ENCODE data around the gene MOB1B. TPM values are rescaled to one million over a fixed set of nuclear protein-coding genes. Genes with fewer than 3 reads are reported as not detected.
"Not testable (repeated sequence)": the region's sequence is repeated elsewhere in the genome, so short reads cannot be mapped to it uniquely, and the experiment has no call there.

Gene MOB1B
- total RNA-seq, 1 donor from 2014 or later = 32.2 TPM

- DNase-seq (ENCODE audit: low read depth) = no peak
These were observed 106.0 kb downstream of the MOB1B start for GRCh38 chr4:71008196-71008595.

DNA sequence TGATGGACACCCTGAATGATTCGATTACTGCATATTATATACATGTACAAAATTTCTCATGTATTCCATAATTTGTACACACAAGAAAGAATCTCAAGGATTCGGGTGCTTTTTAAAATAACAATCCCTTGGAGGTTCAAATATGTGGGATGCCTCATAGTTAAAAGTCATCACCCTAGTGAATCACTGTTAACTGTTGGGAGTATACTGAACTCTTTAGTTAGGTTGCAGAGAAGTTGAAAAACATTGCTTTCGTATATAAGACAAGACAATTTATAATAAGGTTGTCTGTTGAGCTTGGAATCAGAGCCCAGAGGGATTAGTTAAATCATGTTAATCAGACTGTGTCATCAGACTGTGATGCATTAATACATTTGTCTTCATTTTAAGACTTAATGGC, 106.9 kb downstream of the MOB1B start:
- no peak for DNase-seq (ENCODE audit: low read depth)

DNA sequence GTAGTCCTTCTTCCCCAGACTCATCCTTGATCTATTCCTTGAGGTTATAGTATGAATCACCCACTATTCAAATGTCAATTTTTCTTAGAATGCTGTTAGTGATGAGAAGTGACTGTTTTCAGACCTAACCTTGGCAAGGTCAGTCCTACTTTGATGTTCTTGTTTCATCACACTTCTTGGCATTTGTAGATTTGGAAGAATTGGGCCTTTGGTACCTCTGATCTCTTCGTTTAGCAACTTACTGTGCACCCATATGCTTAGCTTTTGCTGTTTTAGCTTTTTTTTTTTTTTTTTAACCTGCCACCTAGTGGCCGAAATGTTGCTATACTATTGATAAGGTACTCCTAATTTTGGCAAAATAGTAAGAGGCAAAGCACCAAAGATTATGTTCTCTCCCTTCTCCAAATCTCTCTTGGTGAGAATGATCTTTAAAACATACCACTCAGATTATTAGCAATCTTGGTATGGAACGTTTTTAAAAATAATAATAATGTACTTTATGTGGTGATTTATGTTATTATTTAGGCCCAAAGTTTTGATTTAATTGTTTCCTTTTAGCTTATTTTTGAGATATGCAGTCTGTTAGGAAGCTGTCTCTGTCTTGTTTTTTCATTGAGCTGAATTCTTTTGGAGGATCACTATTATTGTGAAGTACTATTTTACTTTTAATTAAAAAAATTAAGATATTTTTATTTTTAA, 107.9 kb downstream of the MOB1B start:
- peak; percentile 52 for DNase-seq (ENCODE audit: low read depth)

DNA sequence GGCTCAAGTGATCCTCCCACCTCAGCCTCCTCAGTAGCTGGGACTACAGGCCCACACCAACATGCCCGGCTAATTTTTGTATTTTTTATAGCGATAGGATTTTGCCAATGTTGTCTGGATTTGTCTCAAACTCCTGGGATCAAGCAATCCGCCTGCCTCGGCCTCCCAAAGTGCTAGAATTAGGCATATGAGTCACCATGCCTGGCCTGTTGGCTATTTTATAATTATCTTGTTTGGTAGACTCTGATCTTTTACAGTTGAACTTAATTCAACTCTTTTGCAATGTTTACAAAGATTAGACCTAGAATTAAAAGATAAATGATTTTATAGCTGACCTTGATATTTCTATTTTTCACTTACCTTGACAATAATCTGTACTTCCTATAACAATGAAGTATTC, 109.3 kb downstream of the MOB1B start:
- DNase-seq (ENCODE audit: low read depth) = no peak

DNA sequence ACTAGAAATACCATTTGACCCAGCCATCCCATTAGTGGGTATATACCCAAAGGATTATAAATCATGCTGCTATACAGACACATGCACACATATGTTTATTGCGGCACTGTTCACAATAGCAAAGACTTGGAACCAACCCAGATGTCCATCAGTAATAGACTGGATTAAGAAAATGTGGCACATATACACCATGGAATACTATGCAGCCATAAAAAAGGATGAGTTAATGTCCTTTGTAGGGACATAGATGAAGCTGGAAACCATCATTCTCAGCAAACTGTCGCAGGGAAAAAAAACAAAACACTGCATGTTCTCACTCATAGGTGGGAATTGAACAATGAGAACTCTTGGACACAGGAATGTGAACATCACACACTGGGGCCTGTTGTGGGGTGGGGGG, 115.2 kb downstream of the MOB1B start:
- not testable (repeated sequence) for DNase-seq (ENCODE audit: low read depth)

DNA sequence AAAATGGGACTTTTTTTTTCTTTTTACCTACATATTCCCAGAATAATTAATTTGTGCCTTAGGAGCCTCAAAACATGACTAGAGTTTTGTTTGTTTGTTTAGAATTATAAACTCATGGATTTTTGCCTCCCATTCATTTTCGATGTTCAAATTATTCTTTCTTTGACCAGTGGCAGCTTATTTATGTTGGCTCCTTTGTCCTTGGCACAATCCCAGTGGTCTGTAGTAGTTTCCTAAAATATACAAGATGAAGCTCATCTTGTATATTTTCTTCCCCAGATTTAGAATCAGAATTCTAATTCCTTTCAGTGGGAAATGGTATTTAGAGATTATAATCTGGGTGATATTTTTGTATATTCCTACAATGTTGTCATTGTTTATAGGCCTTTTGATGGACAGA, 118.4 kb downstream of the MOB1B start:
- DNase-seq (ENCODE audit: low read depth) = no peak

DNA sequence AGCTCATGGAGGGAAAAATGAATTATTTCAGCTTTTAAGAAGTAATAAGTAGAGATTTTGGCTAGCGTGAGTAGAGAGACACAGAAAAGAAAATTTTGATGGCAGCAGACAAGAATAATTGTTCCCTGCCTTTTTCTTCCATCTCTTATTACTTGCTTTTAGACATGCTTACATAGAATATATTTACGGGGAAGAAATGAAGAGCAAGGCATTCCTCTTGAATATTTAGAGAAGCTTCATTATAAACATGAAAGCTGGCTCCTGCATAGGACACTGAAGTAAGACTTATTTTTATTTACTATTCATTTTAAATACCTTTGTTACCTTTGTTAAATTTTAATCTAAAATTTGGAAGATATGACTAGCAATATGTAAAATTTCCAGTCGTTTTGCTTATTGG, 123.5 kb downstream of the MOB1B start:
- DNase-seq (ENCODE audit: low read depth) = no peak

GRCh38 chr4:71026086-71026485, 123.9 kb downstream of the MOB1B start:
- peak; percentile 81 for DNase-seq (ENCODE audit: low read depth)

- DNase-seq (ENCODE audit: low read depth) = no peak
These were observed 125.4 kb downstream of the MOB1B start for GRCh38 chr4:71027611-71028010.

GRCh38 chr4:71029504-71029903, 127.3 kb downstream of the MOB1B start:
- no peak for DNase-seq (ENCODE audit: low read depth)

DNA sequence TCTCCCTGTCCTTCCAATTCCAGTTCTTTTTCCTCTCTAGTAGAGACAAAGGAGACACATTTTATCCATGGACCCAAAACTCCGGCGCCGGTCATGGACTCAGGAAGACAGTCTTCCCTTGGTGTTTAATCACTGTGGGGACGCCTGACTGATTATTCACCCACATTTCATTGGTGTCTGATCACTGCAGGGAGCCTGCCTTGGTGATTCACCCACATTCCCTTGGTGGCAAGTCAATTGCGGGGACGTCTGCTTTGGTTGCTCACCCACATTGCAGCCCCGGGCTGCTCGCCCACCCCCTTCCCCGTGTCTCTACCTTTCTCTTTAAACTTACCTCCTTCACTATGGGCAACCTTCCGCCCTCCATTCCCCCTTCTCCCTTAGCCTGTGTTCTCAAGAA, 129.9 kb downstream of the MOB1B start:
- peak; percentile 76 for DNase-seq (ENCODE audit: low read depth)

Other genes starting within 250 kb of the MOB1B start
- 0.30 TPM in 1 of 2 replicates, not detected in the other for gene JCHAIN, start 235.9 kb upstream of the MOB1B start, total RNA-seq
- 15.1 and 47.4 TPM in 2 replicates for gene UTP3, start 213.8 kb upstream of the MOB1B start, total RNA-seq
- gene RUFY3, start 180.4 kb upstream of the MOB1B start, total RNA-seq = 37.9 and 74.9 TPM in 2 replicates
- gene GRSF1, start 62.5 kb upstream of the MOB1B start, total RNA-seq = 128 and 131 TPM in 2 replicates
- gene DCK, start 91.3 kb downstream of the MOB1B start, total RNA-seq = 13.8 and 21.2 TPM in 2 replicates